Lower lobe of right lung (tissue), 2 donors: ENCODE data around the gene SORCS1. TPM values are rescaled to one million over a fixed set of nuclear protein-coding genes. Genes with fewer than 3 reads are reported as not detected.

Source experiments
- ATAC-seq, 2 donors: fragments of 200-7000 bp; cut with Tn5 transposase; one replicate each; pipeline ENCODE4 v1.9.1; 2020 to 2022; ENCODE audit warnings: mild to moderate bottlenecking in 2 of 2, moderate library complexity in 2 of 2
- DNase-seq: peaks from one replicate; pipeline ENCODE4 v3.0.0-alpha.2; 2020
- H3K27ac ChIP-seq: fragments of 200-600 bp; one replicate; pipeline ENCODE4 v1.8.0; 2022
- H3K27me3 ChIP-seq: fragments of 200-600 bp; one replicate; pipeline ENCODE4 v1.8.0; 2022; ENCODE audit warnings: low read depth
- H3K36me3 ChIP-seq: fragments of 200-600 bp; one replicate; pipeline ENCODE4 v1.8.0; 2022; ENCODE audit warnings: mild to moderate bottlenecking
- H3K4me1 ChIP-seq: fragments of 200-600 bp; one replicate; pipeline ENCODE4 v1.8.0; 2022
- H3K4me3 ChIP-seq: fragments of 200-600 bp; one replicate; pipeline ENCODE4 v1.8.0; 2022; ENCODE audit warnings: mild to moderate bottlenecking
- H3K9me3 ChIP-seq: fragments of 200-600 bp; one replicate; pipeline ENCODE4 v1.8.0; 2022
- CTCF ChIP-seq: fragments of 200-600 bp; IDR thresholded peaks from one replicate; pipeline ENCODE4 v1.8.0; 2022; ENCODE audit warnings: antibody characterized with exemption, mild to moderate bottlenecking
- intact Hi-C: fragments of 100-400 bp; cut with DNase I; formaldehyde crosslinking; loops from one replicate; pipeline ENCODE4 v1.11.0; 2022
- total RNA-seq: library from RNA; stranded (reverse); fragmentation: NEBNext Ultra II Directional; extraction: Animal tissue kit (Norgen Biotek cat#: 25700); gene quantifications from one replicate; pipeline ENCODE4 v1.2.1, GENCODE V29; 2021
- donor health status: DM: no; HTN: yes; CAD: no; lungs with severe emphysema.

Gene SORCS1
- total RNA-seq, 1 donor from 2014 or later: 0.15 TPM

- Histone ChIP-seq H3K4me3 (no peak overlapping the region), H3K27ac (no peak overlapping the region), H3K4me1 (no peaks in the 10 kb centered on the region), H3K27me3 (no peaks in the 10 kb centered on the region), H3K36me3 (no peaks in the 10 kb centered on the region), H3K9me3 (no peaks in the 10 kb centered on the region)
- ATAC-seq (no peak), DNase-seq (no peak)
- TF ChIP-seq CTCF: no peak
- intact Hi-C loops: no loop called here
These were observed 182.2 kb downstream of the SORCS1 start for GRCh38 chr10:106982268-106982667.

- ATAC-seq: no peak
- no peaks in the 10 kb centered on the region for H3K9me3 ChIP-seq
- intact Hi-C loops: no loop called here
- H3K4me3 ChIP-seq: no peak overlapping the region
- H3K4me1 ChIP-seq: no peaks in the 10 kb centered on the region
- no peak for DNase-seq
- TF ChIP-seq CTCF: no peak
- no peaks in the 10 kb centered on the region for H3K27me3 ChIP-seq
- H3K27ac ChIP-seq: no peak overlapping the region
- no peaks in the 10 kb centered on the region for H3K36me3 ChIP-seq
These were observed 182.9 kb downstream of the SORCS1 start for GRCh38 chr10:106981452-106982075.

- Histone ChIP-seq H3K9me3 (no peaks in the 10 kb centered on the region), H3K4me3 (no peak overlapping the region), H3K4me1 (no peaks in the 10 kb centered on the region), H3K27me3 (no peaks in the 10 kb centered on the region), H3K27ac (no peak overlapping the region), H3K36me3 (no peaks in the 10 kb centered on the region)
- TF ChIP-seq CTCF: no peak
- no peak for DNase-seq
- intact Hi-C loops: no loop called here
- ATAC-seq: no peak
These were observed 183.7 kb downstream of the SORCS1 start for GRCh38 chr10:106980495-106981451.

- Histone ChIP-seq H3K4me3 (no peak overlapping the region), H3K36me3 (no peaks in the 10 kb centered on the region), H3K27me3 (no peaks in the 10 kb centered on the region), H3K27ac (no peak overlapping the region), H3K4me1 (no peaks in the 10 kb centered on the region), H3K9me3 (no peaks in the 10 kb centered on the region)
- TF ChIP-seq CTCF: no peak
- DNase-seq (no peak), ATAC-seq (no peak)
- intact Hi-C loops: no loop called here
These were observed 185.8 kb downstream of the SORCS1 start for GRCh38 chr10:106978756-106979155.

GRCh38 chr10:106973716-106974115, 190.8 kb downstream of the SORCS1 start:
- no peak for TF ChIP-seq CTCF
- intact Hi-C loops: no loop called here
- ATAC-seq (no peak), DNase-seq (no peak)
- H3K27ac ChIP-seq: no peak overlapping the region
- no peaks in the 10 kb centered on the region for H3K4me1 ChIP-seq
- no peaks in the 10 kb centered on the region for H3K27me3 ChIP-seq
- no peaks in the 10 kb centered on the region for H3K36me3 ChIP-seq
- no peaks in the 10 kb centered on the region for H3K9me3 ChIP-seq
- no peak overlapping the region for H3K4me3 ChIP-seq
